Endothelial cell of umbilical vein (primary cell): ENCODE results near the gene TMEM273. TPM values are rescaled to one million over a fixed set of nuclear protein-coding genes. Genes with fewer than 3 reads are reported as not detected.

Source experiments
- BruUV-seq: library from RNA; stranded (reverse); fragments of 400-500 nt; replicated peaks from 2 replicates; lab custom pipeline; 2021; lab: Mats Ljungman, UMichigan
- CTCF ChIA-PET: fragments of 300-600, 350-600 bp; sonication (Branson Sonifier 250); formaldehyde crosslinking; loops from one replicate; lab custom pipeline; 2021; ENCODE audit warnings: antibody characterized with exemption, inconsistent platforms; lab: Charles Lee
- POLR2A ChIA-PET: fragments of 300-600, 350-600 bp; sonication (Branson Sonifier 250); formaldehyde crosslinking; loops from one replicate; lab custom pipeline; 2021; ENCODE audit warnings: antibody characterized with exemption, inconsistent platforms; lab: Charles Lee
- DNase-seq: peaks from one replicate; pipeline ENCODE4 v3.0.0-alpha.2; 2011; ENCODE audit warnings: low read depth, low spot score
- FAIRE-seq: peaks from 2 replicates; lab custom pipeline; 2011; peaks lifted over from hg19 to GRCh38; lab: Jason Lieb, UNC
- H2AFZ ChIP-seq: 2 replicates; pipeline ENCODE4 v1.6.0; 2012; ENCODE audit warnings: low read depth, low read length, control low read depth, inconsistent platforms
- H3K27ac ChIP-seq: 2 replicates; pipeline ENCODE4 v1.5.1; 2011; ENCODE audit warnings: low read depth, mild to moderate bottlenecking, control low read depth, low read length, moderate library complexity; ENCODE audit not compliant: insufficient read depth
- H3K27me3 ChIP-seq, 2 experiments: 2 replicates each; pipeline versions ENCODE4 v1.6.0 to v1.6.1; 2011; ENCODE audit warnings: low read length in 2 of 2, mixed read lengths in 1 of 2; ENCODE audit not compliant: control insufficient read depth in 2 of 2, insufficient read depth in 2 of 2
- H3K36me3 ChIP-seq, 2 experiments: 2 replicates in 1 of 2; 3 replicates in 1 of 2; pipeline ENCODE4 v1.5.1; 2011; ENCODE audit warnings: low read length in 2 of 2, mild to moderate bottlenecking in 1 of 2, moderate library complexity in 1 of 2; ENCODE audit not compliant: control insufficient read depth in 2 of 2, insufficient read depth in 2 of 2; ENCODE audit errors: extremely low read depth in 1 of 2
- H3K4me1 ChIP-seq: 3 replicates; pipeline ENCODE4 v1.5.1; 2011; ENCODE audit warnings: mild to moderate bottlenecking, low read length; ENCODE audit not compliant: control insufficient read depth, insufficient read depth; ENCODE audit errors: extremely low read depth
- H3K4me2 ChIP-seq: 2 replicates; pipeline ENCODE4 v1.6.1; 2011; ENCODE audit warnings: low read length, control low read depth, mixed read lengths; ENCODE audit not compliant: insufficient read depth
- H3K4me3 ChIP-seq, 3 experiments: fragments of 200-600 bp in 1 of 3; sonication (generic), shearing (Covaris generic) in 1 of 3; replicated peaks in 1 of 3; 2 replicates each; pipeline ENCODE4 v1.5.1; 2011 to 2016; ENCODE audit warnings: control low read depth in 3 of 3, low read length in 3 of 3, mild to moderate bottlenecking in 2 of 3, inconsistent platforms in 1 of 3, low read depth in 1 of 3, moderate library complexity in 1 of 3; ENCODE audit not compliant: insufficient read depth in 1 of 3
- H3K79me2 ChIP-seq: 2 replicates; pipeline ENCODE4 v1.6.0; 2012; ENCODE audit warnings: low read length, inconsistent platforms; ENCODE audit not compliant: control insufficient read depth, insufficient read depth
- H3K9ac ChIP-seq: replicated peaks from 2 replicates; pipeline ENCODE3; 2011; ENCODE audit warnings: low read length, control low read depth; ENCODE audit not compliant: insufficient read depth; ENCODE audit errors: extremely low read depth
- H3K9me1 ChIP-seq: replicated peaks from 3 replicates; pipeline ENCODE4 v1.6.0; 2011; ENCODE audit warnings: mild to moderate bottlenecking, low read length; ENCODE audit not compliant: control insufficient read depth, insufficient read depth; ENCODE audit errors: extremely low read depth
- H3K9me3 ChIP-seq: replicated peaks from 2 replicates; pipeline ENCODE4 v1.5.1; 2012; ENCODE audit warnings: low read length, inconsistent platforms; ENCODE audit not compliant: control insufficient read depth, insufficient read depth
- H4K20me1 ChIP-seq: replicated peaks from 2 replicates; pipeline ENCODE3; 2011; ENCODE audit warnings: mild to moderate bottlenecking, low read length; ENCODE audit not compliant: control insufficient read depth, insufficient read depth; ENCODE audit errors: extremely low read depth
- CTCF ChIP-seq, 2 donors: IDR thresholded peaks; 1 replicate in 1 of 2; 2 replicates in 1 of 2; pipeline ENCODE4 v1.5.1; 2011; ENCODE audit warnings: low read length in 2 of 2, mild to moderate bottlenecking in 2 of 2, moderate library complexity in 2 of 2, control low read depth in 1 of 2, inconsistent platforms in 1 of 2, low read depth in 1 of 2; ENCODE audit not compliant: insufficient read depth in 1 of 2; ENCODE audit errors: extremely low read depth in 1 of 2
- EZH2 ChIP-seq: IDR thresholded peaks from 2 replicates; pipeline ENCODE4 v1.6.1; 2012; ENCODE audit warnings: borderline replicate concordance, low read depth, mild to moderate bottlenecking, moderate library complexity, low read length, inconsistent platforms; ENCODE audit not compliant: severe bottlenecking
- FOS ChIP-seq: IDR thresholded peaks from 2 replicates; pipeline ENCODE4 v1.6.1; 2011; ENCODE audit warnings: mild to moderate bottlenecking, low read length, moderate library complexity, borderline replicate concordance; ENCODE audit not compliant: insufficient read depth
- GATA2 ChIP-seq: IDR thresholded peaks from 2 replicates; pipeline ENCODE4 v1.7.0; 2011; ENCODE audit warnings: low read depth, mild to moderate bottlenecking, moderate library complexity, mixed read lengths, low read length; ENCODE audit not compliant: insufficient read length, insufficient read depth
- JUN ChIP-seq: IDR thresholded peaks from 2 replicates; pipeline ENCODE4 v1.6.1; 2011; ENCODE audit warnings: borderline replicate concordance, low read depth; ENCODE audit not compliant: insufficient read length, insufficient read depth
- MYC ChIP-seq: IDR thresholded peaks from one replicate; pipeline ENCODE4 v1.6.1; 2011; ENCODE audit warnings: mild to moderate bottlenecking, low read depth, low read length
- POLR2AphosphoS5 ChIP-seq: IDR thresholded peaks from 2 replicates; pipeline ENCODE4 v1.6.1; 2012; ENCODE audit warnings: low read depth, mild to moderate bottlenecking, control low read depth, low read length, moderate library complexity; ENCODE audit not compliant: insufficient read depth
- dilution Hi-C: fragments of 300-500 bp; cut with MboI; formaldehyde crosslinking; loops from one replicate; pipeline ENCODE4 v1.15.0; 2019; ENCODE audit warnings: low sequenced_read_pairs; ENCODE audit not compliant: extremely low pct_ligation_motif_present
- intact Hi-C: fragments of 100-400 bp; cut with micrococcal nuclease; formaldehyde crosslinking; loops from one replicate; pipeline ENCODE4 v1.10.0; 2022
- polyA plus RNA-seq, 4 experiments: library from polyadenylated mRNA; depleted of rRNA in 3 of 4; stranded (reverse) in 3 of 4; unstranded in 1 of 4; fragments of >200 nt; gene quantifications; 2 replicates each; pipeline versions ENCODE4 v1.2.1 to v1.2.3, GENCODE V29; 2011 to 2012; ENCODE audit warnings: missing spikeins in 1 of 4
- total RNA-seq: library from RNA; stranded (reverse); gene quantifications from 2 replicates; pipeline ENCODE4 v1.2.3, GENCODE V29; 2021
- TF ChIP-seq, protein P1 (sequence below): IDR thresholded peaks from 2 replicates; pipeline ENCODE4 v1.6.1; 2011; ENCODE audit not compliant: insufficient read depth, insufficient read length

TMEM273 gene
- total and polyA plus RNA-seq, 2 donors (not counting 3 experiments of a cell fraction or from before 2014, with no cell fraction given): 1.9 to 3.7 TPM

GRCh38 chr10:49152663-49153062 is 35.5 kb downstream of the TMEM273 start:
- Histone ChIP-seq H3K4me3 (no peak overlapping the region), H3K27me3 (peaks cover 0 to 5% of the 10 kb centered on the region in 2 experiments), H3K79me2 (no peaks in the 10 kb centered on the region), H3K4me1 (no peaks in the 10 kb centered on the region), H4K20me1 (no peaks in the 10 kb centered on the region), H3K4me2 (no peak overlapping the region), H3K9me3 (no peaks in the 10 kb centered on the region), H2AFZ (no peak overlapping the region), H3K9ac (no peak overlapping the region), H3K9me1 (no peaks in the 10 kb centered on the region), H3K36me3 (no peaks in the 10 kb centered on the region), H3K27ac (no peak overlapping the region)
- TF ChIP-seq, protein P1, sequence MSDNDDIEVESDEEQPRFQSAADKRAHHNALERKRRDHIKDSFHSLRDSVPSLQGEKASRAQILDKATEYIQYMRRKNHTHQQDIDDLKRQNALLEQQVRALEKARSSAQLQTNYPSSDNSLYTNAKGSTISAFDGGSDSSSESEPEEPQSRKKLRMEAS: no peak
- TF ChIP-seq EZH2 (no peak), CTCF (IDR thresholded peaks at IDR 0.05; ENCODE audit: extremely low read depth in 1 of 2, insufficient read depth in 1 of 2, low read depth in 1 of 2, low read length in 2 of 2) (no peak), FOS (no peak), POLR2AphosphoS5 (no peak), JUN (no peak), GATA2 (no peak), MYC (no peak)
- DNase-seq (no peak), FAIRE-seq (no peak)
- dilution Hi-C loops: no loop called here
- CTCF ChIA-PET: no interaction called here
- BruUV-seq: no TSS peak
- POLR2A ChIA-PET: no interaction called here
- intact Hi-C loops: no loop called here
